ENCODE results near the gene OVCA2.

OVCA2 gene

DNA sequence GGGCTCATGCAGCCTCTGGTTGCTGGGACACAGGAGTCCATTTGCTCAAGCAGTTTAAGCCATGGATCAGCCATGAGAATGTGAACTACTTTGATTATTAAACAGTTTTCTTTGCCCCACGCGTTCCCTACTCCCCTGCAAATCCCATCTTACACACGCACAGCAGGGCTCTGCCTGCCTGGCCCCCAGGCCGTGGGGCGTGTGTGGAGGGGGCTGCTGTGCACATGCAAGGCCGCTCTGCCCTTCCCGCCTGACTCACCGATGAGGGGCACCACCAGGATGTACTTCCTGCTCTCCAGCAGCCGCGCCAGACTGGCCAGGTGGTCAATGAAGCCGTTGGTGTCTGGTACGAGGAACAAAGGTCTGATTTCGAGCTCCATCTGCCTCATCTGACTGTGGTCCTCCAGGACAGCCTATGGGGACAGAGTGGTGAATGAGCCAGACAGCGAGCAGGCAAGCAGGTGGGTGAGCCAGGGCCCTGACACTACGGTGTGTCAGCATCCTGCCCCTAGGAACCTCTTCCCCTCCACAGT, 26.8 kb downstream of the OVCA2 start:
- Mint-ChIP-seq H3K36me3 (ENCODE audit: low read depth) (peaks cover 68% of the 10 kb centered on the region), H3K4me1 (ENCODE audit: low read depth) (peaks cover 41% of the 10 kb centered on the region), H3K27ac (no peak overlapping the region), H3K9me3 (no peaks in the 10 kb centered on the region), H3K27me3 (no peaks in the 10 kb centered on the region), H3K4me3 (peak overlapping the region; percentile 39)

GRCh38 chr17:2070241-2071023, 28.6 kb downstream of the OVCA2 start:
- H3K4me1 Mint-ChIP-seq (ENCODE audit: low read depth), result peaks cover 37% of the 10 kb centered on the region
- no peaks in the 10 kb centered on the region for H3K27me3 Mint-ChIP-seq
- peaks cover 56% of the 10 kb centered on the region for H3K36me3 Mint-ChIP-seq (ENCODE audit: low read depth)
- no peaks in the 10 kb centered on the region for H3K9me3 Mint-ChIP-seq
- peak overlapping the region; percentile 54 for H3K4me3 Mint-ChIP-seq
- peak overlapping the region; percentile 83 for H3K27ac Mint-ChIP-seq

DNA sequence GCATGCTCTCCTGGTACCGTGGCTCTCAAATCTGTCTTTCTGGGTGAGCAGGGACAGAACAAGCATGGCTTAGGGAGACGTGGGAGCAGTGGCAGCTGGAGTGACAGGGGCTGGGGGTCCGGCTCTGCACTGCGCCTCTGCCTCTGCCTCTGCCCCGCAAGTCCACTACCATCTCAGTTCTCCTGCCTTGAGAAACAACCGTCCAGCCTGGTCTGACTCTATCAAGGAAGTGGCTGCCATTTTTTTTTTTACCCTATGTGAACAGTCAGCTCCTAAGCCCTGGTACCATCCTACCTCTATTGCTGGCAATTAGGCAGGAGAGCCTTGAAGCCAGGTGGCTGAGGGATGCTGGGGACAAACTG, 29.2 kb downstream of the OVCA2 start:
- Mint-ChIP-seq H3K27ac (peak overlapping the region; percentile 47), H3K9me3 (no peaks in the 10 kb centered on the region), H3K36me3 (ENCODE audit: low read depth) (peaks cover 53% of the 10 kb centered on the region), H3K4me3 (no peak overlapping the region), H3K4me1 (ENCODE audit: low read depth) (peaks cover 40% of the 10 kb centered on the region), H3K27me3 (no peaks in the 10 kb centered on the region)

DNA sequence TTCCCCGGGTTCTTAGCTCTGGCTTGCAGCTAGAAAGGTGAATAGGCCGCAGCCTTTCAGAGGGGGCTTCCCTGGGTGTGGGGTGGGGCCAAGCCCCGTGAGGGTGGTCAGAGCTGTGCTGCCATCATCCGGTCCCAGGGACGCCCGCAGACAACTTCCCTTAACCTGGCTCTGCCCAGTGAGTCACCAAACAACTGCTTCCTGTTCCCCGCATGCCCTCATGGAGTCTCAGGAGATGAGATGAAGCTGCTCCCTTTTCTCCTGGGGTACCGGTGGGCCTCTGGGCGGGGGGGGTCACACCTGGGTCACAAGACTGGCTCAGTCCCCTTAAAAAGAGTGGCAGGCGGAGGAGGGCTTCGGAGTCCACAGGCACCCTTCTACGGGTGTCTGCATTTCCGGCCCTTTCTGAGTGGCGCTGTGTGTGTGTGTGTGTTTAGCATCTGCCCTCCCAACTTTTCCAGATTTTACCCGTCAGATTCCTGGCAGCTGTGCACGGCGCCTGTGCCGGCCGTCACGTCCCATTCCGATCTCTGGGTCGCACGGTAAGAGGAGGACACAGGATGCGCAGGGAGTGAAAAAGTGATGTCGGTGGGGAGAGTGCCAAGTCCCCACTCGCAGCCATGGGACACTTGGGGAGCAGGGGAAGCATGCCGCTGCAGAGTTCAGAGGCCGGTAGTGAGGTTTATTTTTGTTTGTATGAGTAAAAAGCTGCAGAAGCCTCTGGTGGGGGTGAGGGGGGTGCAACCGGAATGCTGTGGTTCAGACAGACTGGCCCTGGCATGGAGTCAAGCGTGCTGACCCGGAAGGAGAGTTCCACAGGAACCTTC, 29.8 kb downstream of the OVCA2 start:
- Mint-ChIP-seq H3K9me3 (no peaks in the 10 kb centered on the region), H3K27ac (no peak overlapping the region), H3K4me1 (ENCODE audit: low read depth) (peaks cover 45% of the 10 kb centered on the region), H3K36me3 (ENCODE audit: low read depth) (peaks cover 58% of the 10 kb centered on the region), H3K4me3 (no peak overlapping the region), H3K27me3 (no peaks in the 10 kb centered on the region)

DNA sequence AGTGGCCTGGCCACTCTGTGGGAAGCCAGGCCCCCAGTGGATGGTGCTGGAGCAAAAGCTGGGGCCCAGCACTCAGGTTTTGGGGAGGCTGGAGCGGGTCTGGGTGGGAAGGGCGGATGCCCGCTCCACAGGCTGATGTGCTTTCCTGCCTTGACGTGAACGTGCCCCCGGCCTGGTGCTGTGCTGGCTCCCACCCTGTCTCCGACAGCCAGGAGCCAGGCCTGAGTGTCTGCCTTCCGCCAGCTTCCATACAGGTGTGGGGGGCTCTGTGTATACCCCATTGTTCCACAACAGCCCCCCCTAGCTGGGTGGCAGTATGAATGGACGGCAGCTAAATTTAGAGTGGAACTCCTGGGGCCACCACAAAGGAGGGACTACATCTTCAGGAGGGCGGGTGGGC, 33.1 kb downstream of the OVCA2 start:
- Mint-ChIP-seq H3K27me3 (no peaks in the 10 kb centered on the region), H3K4me1 (ENCODE audit: low read depth) (peaks cover 27% of the 10 kb centered on the region), H3K4me3 (no peak overlapping the region), H3K27ac (no peak overlapping the region), H3K9me3 (no peaks in the 10 kb centered on the region), H3K36me3 (ENCODE audit: low read depth) (peaks cover 58% of the 10 kb centered on the region)

- no peaks in the 10 kb centered on the region for H3K27me3 Mint-ChIP-seq
- no peaks in the 10 kb centered on the region for H3K9me3 Mint-ChIP-seq
- H3K36me3 Mint-ChIP-seq (ENCODE audit: low read depth), result peaks cover 59% of the 10 kb centered on the region
- H3K27ac Mint-ChIP-seq, result no peak overlapping the region
- H3K4me1 Mint-ChIP-seq (ENCODE audit: low read depth), result peaks cover 21% of the 10 kb centered on the region
- H3K4me3 Mint-ChIP-seq, result no peak overlapping the region
These were observed 33.7 kb downstream of the OVCA2 start for GRCh38 chr17:2075336-2076086.

DNA sequence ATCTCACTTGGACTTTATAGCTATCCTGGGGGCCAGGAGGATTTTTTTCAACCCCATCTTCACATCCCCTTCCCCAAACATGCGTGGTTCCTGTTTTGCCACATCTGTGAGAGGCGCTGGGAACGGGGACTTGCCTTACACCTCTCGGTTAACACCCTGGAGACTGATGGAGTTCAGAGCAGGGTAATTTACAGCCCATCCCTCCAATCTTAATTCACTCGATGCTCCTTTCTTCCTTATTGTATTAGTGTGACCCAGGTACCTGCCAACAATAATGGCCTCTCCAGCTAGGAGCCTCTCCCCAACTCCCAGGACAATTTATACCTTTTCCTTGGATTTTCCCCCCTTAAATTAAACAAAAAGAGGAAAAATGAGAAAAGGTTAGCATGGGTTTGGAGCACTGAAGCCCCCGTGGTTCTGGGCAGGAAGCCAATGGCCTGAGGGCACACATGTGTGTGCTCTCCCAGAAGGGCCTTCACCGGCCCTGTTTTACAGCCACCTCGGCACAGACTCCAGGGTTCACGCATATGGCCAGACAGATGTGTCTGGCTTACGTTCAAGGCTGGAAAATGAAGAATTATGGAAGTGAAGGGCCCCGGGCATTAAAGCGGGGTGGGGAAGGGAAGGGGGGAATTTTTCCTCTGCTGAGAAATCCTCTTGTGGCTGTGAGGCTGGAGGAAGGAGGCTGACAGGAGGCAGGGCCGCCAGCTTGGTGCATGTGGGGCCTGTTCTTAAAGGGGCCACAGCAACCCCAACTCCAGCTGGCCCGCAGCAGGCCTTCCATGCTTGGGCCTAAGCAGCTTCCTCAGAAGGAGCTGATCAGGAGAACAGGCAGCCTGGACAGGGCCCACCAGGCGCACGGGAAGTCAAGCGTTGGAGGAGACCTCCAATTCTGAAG, 34.5 kb downstream of the OVCA2 start:
- no peak overlapping the region for H3K27ac Mint-ChIP-seq
- no peak overlapping the region for H3K4me3 Mint-ChIP-seq
- H3K36me3 Mint-ChIP-seq (ENCODE audit: low read depth), result peaks cover 54% of the 10 kb centered on the region
- no peaks in the 10 kb centered on the region for H3K27me3 Mint-ChIP-seq
- H3K4me1 Mint-ChIP-seq (ENCODE audit: low read depth), result peaks cover 13% of the 10 kb centered on the region
- no peaks in the 10 kb centered on the region for H3K9me3 Mint-ChIP-seq

DNA sequence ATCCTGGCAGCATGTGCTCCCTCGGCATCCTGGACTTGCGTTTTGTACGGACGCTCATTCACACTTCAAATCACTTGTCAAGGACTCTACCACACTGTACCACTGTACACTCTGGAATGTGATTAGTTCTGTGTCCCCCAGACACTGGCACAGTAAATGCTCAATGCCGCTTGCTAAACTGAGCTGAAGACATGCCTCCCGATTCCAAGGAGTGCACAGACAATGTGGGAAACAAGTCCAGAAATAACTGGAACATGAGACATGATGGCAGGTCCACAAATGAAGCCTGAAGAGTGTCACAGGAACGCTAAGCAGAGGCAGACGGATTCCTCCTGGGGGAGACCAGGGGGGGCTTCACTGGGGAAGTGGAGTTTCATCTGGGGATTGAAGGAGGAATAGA, 35.2 kb downstream of the OVCA2 start:
- no peaks in the 10 kb centered on the region for H3K9me3 Mint-ChIP-seq
- H3K27ac Mint-ChIP-seq, result no peak overlapping the region
- peaks cover 52% of the 10 kb centered on the region for H3K36me3 Mint-ChIP-seq (ENCODE audit: low read depth)
- H3K4me1 Mint-ChIP-seq (ENCODE audit: low read depth), result peaks cover 16% of the 10 kb centered on the region
- no peaks in the 10 kb centered on the region for H3K27me3 Mint-ChIP-seq
- no peak overlapping the region for H3K4me3 Mint-ChIP-seq

DNA sequence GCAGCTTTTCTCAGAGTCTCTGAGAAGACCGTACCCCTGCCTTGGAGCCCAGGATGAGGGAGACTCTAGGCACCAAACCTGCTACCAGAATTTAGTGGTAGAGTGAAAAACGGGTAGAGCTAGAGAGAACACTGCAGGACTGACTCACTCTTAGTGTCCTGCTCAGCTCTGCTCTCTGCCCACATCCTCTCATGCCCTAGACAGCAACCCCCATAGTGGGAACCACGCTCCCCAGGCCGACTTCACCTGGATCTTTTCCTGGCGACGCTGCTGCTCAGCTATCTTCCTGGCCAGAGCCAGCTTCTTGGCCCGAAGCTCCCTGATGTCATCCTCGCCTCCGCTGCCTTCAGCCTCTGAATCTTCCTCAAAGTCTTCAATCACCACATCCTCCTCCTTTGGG, 39.7 kb downstream of the OVCA2 start:
- Mint-ChIP-seq H3K27me3 (no peaks in the 10 kb centered on the region), H3K36me3 (ENCODE audit: low read depth) (peaks cover 65% of the 10 kb centered on the region), H3K4me1 (ENCODE audit: low read depth) (peaks cover 17% of the 10 kb centered on the region), H3K27ac (no peak overlapping the region), H3K9me3 (no peaks in the 10 kb centered on the region), H3K4me3 (no peak overlapping the region)

DNA sequence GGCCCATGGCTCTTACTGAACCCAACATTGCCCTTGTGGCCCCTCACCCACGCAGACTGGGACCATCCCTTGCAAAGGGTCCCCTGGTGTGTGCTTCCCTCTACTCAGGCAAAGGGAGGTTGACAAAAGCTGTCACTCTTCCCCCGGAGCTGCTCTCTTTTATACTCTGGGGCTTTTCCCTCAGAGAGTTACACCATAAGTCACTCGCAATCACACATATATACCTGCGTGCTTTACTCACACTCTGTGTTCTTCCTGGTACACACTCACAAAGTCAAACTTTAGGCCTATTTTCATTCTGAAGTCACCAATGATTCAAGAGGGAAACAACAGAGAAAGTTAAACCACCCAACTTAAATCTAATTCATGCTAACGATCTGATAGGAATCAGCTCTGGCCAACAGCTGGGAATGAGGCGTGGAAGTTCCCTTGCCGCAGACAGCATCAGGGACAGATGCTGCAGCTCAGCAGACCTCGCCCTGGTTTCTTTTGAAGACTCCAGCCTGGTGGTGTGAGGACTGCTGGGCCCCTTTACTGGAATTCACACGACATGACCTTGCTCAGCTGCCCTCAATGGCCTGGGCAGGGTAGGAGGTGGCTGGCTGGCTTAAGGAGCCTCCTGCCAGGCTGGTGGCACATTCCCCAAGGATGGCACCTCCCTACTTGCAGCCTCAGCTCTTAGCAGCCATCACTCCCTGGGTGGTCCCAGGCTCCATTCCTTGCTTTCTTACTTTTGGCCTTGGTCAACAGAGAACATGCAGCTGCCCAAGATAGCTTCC, 40.4 kb downstream of the OVCA2 start:
- H3K4me1 Mint-ChIP-seq (ENCODE audit: low read depth), result peaks cover 23% of the 10 kb centered on the region
- H3K4me3 Mint-ChIP-seq, result no peak overlapping the region
- H3K36me3 Mint-ChIP-seq (ENCODE audit: low read depth), result peaks cover 61% of the 10 kb centered on the region
- H3K27me3 Mint-ChIP-seq, result no peaks in the 10 kb centered on the region
- no peak overlapping the region for H3K27ac Mint-ChIP-seq
- no peaks in the 10 kb centered on the region for H3K9me3 Mint-ChIP-seq

DNA sequence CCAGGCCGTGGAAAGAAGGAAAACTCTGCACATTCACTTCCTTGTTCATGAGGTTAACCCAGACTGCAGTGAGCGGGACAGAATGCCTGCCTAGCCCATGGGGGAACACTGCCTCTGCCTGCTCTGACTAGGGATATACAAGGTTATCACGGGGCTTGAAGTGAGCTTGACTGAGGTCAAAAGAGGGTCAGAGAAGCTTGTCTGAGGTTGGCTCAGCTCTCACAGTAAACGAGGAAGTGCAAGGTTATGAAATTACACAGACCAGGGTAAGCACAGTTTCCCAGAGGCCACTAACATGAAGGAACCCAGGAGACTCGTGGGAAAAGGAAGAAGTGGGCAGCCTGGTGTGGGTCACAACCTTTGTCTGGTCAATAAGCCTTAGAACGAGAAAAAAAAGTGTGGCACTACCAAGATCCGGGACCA, 41.8 kb downstream of the OVCA2 start:
- H3K27ac Mint-ChIP-seq, result no peak overlapping the region
- peaks cover 38% of the 10 kb centered on the region for H3K4me1 Mint-ChIP-seq (ENCODE audit: low read depth)
- no peak overlapping the region for H3K4me3 Mint-ChIP-seq
- peaks cover 58% of the 10 kb centered on the region for H3K36me3 Mint-ChIP-seq (ENCODE audit: low read depth)
- no peaks in the 10 kb centered on the region for H3K9me3 Mint-ChIP-seq
- no peaks in the 10 kb centered on the region for H3K27me3 Mint-ChIP-seq

- Mint-ChIP-seq H3K27me3 (no peaks in the 10 kb centered on the region), H3K27ac (no peak overlapping the region), H3K4me3 (no peak overlapping the region), H3K4me1 (ENCODE audit: low read depth) (peaks cover 43% of the 10 kb centered on the region), H3K9me3 (no peaks in the 10 kb centered on the region), H3K36me3 (ENCODE audit: low read depth) (peaks cover 54% of the 10 kb centered on the region)
These were observed 42.4 kb downstream of the OVCA2 start for GRCh38 chr17:2084036-2084765.
